ENCODE results near the gene CNIH4.

GRCh38 chr1:224383218-224383617, 26.5 kb downstream of the CNIH4 start:
- TF ChIP-seq, protein P1, sequence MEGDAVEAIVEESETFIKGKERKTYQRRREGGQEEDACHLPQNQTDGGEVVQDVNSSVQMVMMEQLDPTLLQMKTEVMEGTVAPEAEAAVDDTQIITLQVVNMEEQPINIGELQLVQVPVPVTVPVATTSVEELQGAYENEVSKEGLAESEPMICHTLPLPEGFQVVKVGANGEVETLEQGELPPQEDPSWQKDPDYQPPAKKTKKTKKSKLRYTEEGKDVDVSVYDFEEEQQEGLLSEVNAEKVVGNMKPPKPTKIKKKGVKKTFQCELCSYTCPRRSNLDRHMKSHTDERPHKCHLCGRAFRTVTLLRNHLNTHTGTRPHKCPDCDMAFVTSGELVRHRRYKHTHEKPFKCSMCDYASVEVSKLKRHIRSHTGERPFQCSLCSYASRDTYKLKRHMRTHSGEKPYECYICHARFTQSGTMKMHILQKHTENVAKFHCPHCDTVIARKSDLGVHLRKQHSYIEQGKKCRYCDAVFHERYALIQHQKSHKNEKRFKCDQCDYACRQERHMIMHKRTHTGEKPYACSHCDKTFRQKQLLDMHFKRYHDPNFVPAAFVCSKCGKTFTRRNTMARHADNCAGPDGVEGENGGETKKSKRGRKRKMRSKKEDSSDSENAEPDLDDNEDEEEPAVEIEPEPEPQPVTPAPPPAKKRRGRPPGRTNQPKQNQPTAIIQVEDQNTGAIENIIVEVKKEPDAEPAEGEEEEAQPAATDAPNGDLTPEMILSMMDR (IDR thresholded peaks at IDR 0.05) = no peak
- TF ChIP-seq POLR2AphosphoS2 (conservative IDR thresholded peaks at IDR 0.05; ENCODE audit: low read length) (no peak), RAD21 (conservative IDR thresholded peaks at IDR 0.05 in 1 of 2, IDR thresholded peaks at IDR 0.05 in 1 of 2) (no peak), E2F6 (IDR thresholded peaks at IDR 0.05; ENCODE audit: borderline replicate concordance, low read depth) (no peak), HDAC2 (IDR thresholded peaks at IDR 0.05) (no peak)
